ENCODE data around the gene SESN1.

- TF ChIP-seq POLR2AphosphoS5 (IDR thresholded peaks at IDR 0.05; ENCODE audit: borderline replicate concordance, low read depth, low read length): no peak
- no peak for TF ChIP-seq EZH2 (IDR thresholded peaks at IDR 0.05)
- no peak for TF ChIP-seq FOXP2 (optimal IDR thresholded peaks at IDR 0.05; ENCODE audit: control extremely low read depth, extremely low read length, insufficient read depth)
Measured at GRCh38 chr6:108960601-108961000, 134.0 kb downstream of the SESN1 start.

Data from SK-N-MC (cell line).